NCI-H1048 (cell line): ENCODE results near the gene POMT2.

Experiments used
- DNase-seq: peaks from one replicate; lab custom pipeline; 2025; lab: John Stamatoyannopoulos, UW

POMT2 gene

DNA sequence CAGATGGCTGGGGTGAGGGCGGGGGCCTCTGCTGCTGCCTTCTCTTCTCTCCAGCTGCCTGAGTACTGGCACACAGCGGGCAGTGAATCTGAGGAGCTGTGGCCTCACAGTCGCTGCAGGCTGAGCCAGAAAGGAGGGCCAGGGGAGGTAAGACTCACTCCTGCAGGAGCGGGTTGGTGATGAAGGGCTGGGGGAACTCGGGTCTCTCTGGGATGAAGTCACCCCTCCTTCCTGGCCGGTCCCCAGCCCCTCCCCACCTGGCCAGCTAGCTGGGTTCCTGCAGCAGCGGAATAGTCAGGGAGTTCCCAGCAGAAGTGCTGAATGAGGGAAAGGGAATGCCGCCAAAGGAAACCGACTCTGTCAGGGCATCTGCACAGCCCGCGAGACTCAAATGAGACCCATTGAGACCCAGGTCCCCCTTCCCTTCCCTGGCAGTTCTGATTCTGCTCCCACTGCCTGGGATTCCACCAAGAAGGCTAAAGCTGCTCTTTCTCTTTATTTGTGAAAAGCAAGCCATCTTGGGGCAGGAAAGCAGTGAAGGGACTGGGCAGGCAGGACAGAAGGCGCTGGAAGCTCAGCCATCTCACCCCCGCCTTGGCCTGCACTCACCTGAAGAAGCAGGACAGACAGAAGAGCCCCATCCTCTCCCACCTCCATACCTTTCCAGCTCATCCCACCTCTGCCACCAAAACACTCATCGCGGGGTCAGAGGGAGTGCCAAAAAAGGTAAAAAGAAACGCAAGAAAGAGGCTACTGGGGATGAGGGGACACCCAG is 54.9 kb downstream of the POMT2 start:
- no peak for DNase-seq

DNA sequence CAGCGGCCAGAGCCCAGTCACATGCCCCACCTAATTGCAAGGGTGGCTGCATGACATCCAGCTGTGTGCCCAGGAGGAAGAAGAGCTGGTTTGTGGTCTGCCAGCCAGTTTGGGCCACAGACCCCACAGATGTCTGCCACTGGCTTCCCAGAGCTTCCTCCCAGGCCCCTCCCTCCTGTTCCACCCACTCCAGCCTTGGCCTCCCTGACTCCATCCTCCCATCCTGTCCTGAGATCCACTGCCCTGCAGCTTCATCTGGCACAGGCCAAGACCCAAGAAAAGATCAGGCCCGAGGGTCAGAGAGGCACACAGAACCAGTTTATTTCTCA is 55.5 kb downstream of the POMT2 start:
- DNase-seq = no peak

GRCh38 chr14:77264466-77265186 is 56.1 kb downstream of the POMT2 start:
- DNase-seq = no peak

DNA sequence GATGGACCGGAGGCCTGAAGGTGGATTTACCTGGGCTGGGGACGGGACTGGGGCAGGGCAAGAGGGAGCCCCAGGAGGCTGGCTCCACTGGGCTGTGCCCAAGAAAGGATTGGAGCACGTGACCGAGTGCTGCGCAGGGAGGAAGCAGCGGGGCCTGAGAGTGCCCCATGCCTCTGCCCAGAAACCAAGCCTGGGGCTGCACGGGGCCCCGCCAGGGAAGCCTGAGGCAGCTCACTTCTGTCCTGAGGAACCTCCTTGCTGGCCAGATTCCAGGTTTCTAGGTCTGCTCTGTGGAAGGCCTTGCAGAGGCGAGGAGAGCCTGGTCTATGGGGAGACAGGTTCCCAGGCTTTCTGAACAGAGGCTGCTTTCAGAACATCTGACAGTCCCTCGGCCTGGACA is 60.1 kb downstream of the POMT2 start:
- no peak for DNase-seq

- DNase-seq = no peak
These were observed 60.5 kb downstream of the POMT2 start for GRCh38 chr14:77260199-77260598.

DNA sequence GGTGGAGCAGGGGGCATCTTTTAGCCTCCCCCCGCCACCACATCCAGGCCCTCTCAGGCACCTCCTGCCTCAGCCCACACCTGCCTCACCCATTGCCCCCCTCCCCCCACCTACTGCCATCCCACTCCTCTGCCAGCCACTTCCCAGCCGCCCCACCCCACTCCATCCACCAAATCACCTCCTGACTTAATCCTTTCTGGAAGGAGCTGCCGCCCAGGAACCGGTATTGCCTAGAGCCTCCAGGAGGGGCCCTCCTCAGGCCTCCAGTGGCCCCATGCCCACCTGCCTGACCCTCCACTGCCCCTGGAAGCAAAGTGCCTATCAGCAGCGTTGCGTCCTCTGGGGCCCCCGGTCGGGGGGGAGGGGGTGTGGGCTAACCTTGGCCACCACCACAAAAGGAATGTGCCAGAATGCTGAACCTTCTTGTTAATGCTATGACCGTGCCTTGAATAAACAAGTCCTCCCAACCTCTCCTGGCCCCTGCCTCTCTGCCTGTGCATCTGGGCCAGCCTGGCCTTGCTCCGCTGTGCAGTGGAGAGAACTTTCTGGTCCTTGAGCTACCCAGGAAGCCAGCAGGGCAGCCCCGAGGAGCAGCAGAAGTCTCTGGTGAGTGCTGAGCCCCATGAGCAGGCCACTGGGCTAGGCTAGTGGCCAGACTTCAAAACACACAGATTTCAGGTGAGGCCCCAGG is 61.5 kb downstream of the POMT2 start:
- no peak for DNase-seq

DNA sequence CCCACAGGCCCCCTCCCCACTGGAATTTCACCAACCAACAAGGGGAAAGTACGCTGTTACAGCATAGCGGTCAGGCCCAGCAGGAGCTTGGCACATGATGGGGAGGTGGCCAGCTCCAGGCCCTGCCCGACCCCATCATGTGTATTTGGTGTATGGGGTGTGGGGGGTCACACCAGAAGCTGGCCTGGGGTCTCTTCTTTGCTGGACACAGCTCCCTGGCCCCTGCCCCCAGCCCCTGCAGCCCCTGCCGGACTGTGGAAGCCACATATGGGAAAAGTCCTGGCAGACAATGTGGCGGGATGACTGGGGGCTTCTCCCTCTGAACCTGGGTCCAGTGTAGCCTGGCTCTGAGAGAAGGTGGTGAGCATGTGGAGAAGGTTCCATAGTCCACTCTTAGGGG is 62.1 kb downstream of the POMT2 start:
- no peak for DNase-seq

- DNase-seq = no peak
These were observed 63.0 kb downstream of the POMT2 start for GRCh38 chr14:77257700-77258099.

GRCh38 chr14:77256694-77257093 is 64.0 kb downstream of the POMT2 start:
- DNase-seq = no peak

- DNase-seq = no peak
These were observed 67.1 kb downstream of the POMT2 start for GRCh38 chr14:77253333-77254190.

DNA sequence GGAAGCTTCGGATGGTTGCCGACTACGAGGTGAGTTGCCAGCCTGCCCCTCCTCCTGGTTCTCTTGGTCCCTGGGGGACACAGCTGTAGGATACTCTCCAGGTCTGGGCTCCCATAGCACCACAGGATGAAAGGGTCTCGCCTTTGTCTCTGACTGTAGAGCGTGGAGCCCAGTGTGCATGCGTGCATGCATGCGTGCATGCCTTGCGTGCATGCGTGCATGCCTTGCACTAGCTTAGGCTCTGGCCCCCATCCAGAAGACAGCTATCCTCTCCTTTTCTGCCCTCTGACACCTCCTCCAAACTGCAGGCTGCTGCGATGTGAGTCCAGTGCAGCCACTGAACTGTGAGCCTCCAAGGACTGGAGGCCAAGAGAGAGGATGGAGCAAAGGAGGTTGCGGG is 68.8 kb downstream of the POMT2 start:
- DNase-seq = no peak

- DNase-seq = no peak
These were observed 69.8 kb downstream of the POMT2 start for GRCh38 chr14:77250927-77251326.

DNA sequence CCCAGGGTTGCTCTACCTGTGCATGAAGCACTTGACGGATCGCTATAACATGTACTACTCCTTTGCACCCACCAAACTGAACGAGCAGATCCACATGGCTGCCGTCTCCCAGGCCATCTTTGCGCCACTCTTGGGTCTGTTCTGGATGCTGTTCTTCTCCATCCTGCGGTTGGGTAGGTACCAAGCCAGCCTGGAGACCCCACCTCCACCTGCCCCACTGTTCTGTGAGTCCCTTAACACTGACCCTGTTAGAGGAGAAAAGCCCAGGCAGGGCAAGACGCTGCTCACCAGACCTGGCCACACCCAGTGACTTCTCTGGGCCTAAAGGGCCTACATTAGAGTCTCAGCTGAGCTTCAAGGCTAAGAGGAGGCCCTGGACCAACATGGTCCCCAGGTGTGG is 71.4 kb downstream of the POMT2 start:
- DNase-seq = no peak

GRCh38 chr14:77248666-77249065 is 72.0 kb downstream of the POMT2 start:
- DNase-seq = no peak

DNA sequence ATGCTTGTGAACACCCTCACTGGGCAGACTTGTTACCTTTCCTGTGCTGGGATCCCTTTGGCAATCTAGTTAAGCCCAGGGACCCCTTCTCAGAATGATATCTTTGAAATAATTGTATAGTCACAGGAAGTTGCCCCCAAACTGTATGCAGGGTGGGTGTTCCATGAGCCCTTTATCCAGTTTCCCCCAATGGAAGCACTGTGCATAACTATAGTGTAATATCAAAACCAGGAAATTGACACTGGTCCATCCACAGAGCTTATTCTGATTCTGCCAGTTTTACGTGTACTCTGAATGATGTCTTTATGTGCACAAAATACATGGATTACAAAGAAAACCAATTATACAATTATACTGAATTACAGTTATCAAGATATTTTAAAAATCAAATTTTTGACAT is 73.9 kb downstream of the POMT2 start:
- DNase-seq = no peak

- no peak for DNase-seq
These were observed 74.9 kb downstream of the POMT2 start for GRCh38 chr14:77245820-77246219.

DNA sequence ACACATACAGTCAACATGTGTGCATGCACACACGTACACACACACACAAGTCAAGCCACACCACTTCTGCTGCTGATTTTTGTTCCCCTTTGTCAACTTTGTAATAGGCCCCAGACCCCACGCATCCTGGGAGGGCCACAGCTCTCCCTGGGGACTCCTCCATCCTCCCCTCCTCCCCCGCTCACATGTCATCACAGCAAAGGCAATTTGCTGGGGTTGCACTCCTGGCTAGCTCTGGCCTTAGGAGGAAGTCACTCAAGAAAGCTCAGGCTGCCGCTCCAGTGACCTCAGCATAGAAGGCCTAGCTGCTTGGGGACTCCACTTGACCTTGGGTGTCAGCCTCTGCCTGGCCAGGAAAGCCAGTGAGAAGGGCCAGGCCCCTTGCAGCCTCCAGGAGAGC is 76.8 kb downstream of the POMT2 start:
- no peak for DNase-seq

DNA sequence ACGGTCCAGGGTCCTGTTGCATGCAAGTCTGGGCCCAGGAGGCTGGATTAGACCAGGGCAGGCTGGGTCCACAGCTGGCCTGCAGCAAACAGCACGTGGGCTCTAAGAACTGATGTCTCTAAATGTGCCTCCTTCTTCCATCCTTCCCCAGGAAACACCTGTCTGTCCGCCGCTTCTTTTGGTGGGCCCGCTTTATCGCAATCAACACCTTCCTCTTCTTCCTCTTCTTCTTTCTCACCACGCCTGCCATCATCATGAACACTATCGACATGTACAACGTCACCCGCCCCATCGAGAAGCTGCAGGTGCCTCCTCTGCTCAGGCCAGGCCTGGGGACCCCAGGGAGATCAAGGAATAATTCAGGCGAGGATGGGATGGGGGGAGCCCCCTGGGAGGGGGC is 77.9 kb downstream of the POMT2 start:
- DNase-seq = no peak

DNA sequence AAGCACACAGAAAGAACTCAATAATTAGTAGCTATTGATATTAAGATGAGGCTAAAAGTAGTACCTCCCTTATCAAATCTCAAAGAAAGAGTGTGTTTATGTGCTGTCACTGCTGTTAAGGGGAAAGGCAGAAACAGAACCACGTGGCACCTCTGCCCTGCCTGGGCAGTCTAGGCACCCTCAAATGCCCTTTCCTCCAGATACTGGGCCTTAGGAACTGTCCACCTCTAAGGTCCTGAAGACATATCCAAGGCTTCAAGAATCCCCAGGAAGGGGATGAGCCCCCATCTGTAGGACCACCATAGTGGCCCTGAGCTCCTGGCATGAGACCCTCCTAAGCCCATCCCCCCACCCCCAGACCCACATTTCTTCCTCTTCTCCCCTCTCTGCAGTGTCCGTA is 78.7 kb downstream of the POMT2 start:
- DNase-seq = no peak

- no peak for DNase-seq
These were observed 80.3 kb downstream of the POMT2 start for GRCh38 chr14:77240336-77240915.

- DNase-seq = no peak
These were observed 81.3 kb downstream of the POMT2 start for GRCh38 chr14:77239412-77239811.

GRCh38 chr14:77238996-77239395 is 81.7 kb downstream of the POMT2 start:
- no peak for DNase-seq
